CD4-positive, alpha-beta T cell treated with Interleukin-6 for 4 hours (primary cell): ENCODE measurements around the gene PPP1R1C.
"Not testable (repeated sequence)": the region's sequence is repeated elsewhere in the genome, so short reads cannot be mapped to it uniquely, and the experiment has no call there.

Experiments used
- DNase-seq: peaks from one replicate; pipeline ENCODE4 v3.0.0-alpha.2; 2020; ENCODE audit warnings: mixed read lengths

Gene PPP1R1C

GRCh38 chr2:181985632-181986205 lies at the start of gene PPP1R1C:
Gene PPP1R1C (plus strand): TSS chr2:181985853. CDS start chr2:181986111, 258 bp downstream.
- no peak for DNase-seq

DNA sequence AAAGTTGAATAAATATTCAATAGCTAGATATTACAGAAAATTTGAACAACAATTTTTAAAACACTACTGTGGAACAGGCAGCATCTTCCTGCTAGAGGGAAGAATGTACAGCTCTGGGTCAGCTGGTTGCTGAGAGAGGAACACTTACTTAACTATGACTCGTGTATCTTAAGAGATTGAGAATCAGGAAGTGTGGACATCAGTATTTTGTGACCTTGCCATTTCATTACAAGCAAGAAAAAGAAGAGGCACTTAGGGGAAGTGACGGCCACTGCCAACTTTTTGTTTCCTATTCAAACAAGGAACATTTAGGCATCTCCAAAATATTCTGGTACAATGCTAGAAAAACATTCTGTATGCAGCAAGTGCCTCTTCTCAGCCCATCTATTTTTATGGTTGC lies 48.2 kb upstream of the PPP1R1C start:
- no peak for DNase-seq

GRCh38 chr2:181943411-181944124 lies 42.1 kb upstream of the PPP1R1C start:
- DNase-seq, result no peak

DNA sequence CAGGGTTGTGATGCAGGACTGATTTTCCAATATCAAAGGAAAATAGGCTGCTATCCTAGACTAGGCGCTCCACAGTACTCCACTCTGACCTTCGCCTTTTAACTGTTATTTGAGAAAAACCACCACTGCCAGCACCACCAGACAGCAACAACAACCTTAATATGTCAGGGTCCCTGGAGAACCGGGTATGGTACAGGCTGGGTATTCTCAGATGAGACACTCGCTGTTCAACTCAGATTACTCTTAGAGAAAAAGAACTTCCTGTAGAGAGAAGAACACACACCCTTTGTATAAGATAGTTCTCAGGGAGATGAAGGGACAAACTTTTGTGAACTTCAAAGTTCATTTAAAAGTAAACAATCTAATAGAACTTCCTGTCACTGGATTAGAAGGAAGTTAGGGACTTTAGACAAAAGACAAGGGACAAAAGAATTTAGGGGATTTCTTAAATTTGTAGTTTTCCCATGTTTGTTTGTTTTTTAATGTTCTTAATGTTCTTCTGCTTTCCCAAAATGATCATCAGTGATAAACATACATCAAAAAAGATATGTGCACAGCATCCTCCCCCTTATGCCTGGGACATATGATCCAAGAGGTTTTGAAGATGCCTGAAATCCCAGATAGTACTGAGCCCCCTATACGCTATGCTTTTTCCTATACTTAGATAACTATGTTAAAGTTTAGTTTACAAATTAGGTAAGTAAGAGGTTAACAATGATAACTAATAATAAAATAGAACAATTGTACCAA lies 41.3 kb upstream of the PPP1R1C start:
- no peak for DNase-seq

- DNase-seq, result no peak
Measured at GRCh38 chr2:181944914-181945291, 40.8 kb upstream of the PPP1R1C start.

DNA sequence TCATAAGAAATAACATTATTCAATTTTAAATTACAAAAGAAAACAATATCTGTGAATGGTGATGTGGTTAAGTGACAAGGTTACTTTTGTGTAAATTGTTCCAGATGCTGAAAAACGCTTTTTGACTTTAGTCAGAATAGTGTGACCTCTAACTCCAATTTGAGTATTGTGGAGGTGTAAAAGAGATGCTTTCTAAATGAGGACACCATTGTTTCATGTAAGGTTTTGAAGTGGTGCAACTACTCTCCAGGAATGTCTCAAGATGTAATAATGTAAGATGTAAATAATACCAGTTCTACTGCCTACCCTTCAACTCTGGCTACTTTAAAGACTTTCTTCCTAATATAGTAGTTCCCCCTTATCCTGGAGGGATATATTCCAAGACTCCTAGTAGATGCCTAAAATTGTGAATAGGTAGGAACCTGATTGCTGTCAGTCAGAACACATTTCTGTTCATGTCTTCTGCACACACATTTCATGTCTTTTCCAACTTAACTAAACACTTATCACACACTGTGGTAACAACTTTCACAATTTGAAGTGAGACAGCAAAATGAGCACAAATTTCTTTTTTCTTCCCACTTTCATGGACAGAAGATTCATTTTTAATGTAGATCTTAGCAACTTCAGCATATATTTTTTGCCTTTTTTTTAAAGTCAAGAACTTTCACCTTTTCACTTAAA lies 39.1 kb upstream of the PPP1R1C start:
- no peak for DNase-seq

GRCh38 chr2:181947273-181947672 lies 38.4 kb upstream of the PPP1R1C start:
- DNase-seq, result no peak

- DNase-seq, result no peak
Measured at GRCh38 chr2:181948227-181948626, 37.4 kb upstream of the PPP1R1C start.

- DNase-seq, result no peak
Measured at GRCh38 chr2:181949047-181949446, 36.6 kb upstream of the PPP1R1C start.

DNA sequence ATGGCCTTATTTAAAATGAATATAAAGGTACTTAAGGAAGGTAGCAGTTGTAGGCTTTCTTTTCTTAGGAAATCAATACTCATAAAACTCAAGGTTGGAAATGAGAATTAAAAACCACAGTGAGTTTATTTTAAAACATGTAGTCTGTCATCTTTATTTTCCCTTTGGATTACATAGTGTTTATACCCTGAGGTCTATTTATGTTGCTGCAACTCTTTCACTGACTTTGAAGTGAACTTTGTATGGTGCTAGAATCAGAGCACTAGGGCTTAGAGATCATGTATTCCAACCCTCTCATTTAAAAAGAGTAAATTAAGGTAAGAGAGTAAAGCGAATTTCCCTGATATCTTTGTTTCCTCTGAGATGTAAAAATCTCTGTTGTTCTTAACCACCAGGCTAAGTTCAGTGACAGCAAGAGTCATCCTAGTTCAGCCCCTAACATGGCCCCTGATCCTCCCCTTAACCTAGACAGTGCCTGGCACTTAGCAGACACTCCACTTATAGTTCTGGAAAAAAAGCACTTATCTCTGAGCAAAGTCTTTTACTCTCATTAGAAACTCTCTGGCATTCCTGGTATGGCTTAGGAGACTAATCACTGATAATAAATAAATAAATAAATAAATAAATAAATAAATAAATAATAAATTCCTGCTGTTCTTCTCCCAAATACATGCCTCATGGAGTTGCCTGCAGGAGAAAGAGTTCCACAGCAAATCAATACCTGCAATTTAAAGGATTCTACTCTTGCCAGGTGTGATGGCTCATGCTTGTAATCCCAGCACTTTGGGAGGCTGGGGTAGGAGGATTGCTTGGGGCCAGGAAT lies 33.0 kb upstream of the PPP1R1C start:
- no peak for DNase-seq

DNA sequence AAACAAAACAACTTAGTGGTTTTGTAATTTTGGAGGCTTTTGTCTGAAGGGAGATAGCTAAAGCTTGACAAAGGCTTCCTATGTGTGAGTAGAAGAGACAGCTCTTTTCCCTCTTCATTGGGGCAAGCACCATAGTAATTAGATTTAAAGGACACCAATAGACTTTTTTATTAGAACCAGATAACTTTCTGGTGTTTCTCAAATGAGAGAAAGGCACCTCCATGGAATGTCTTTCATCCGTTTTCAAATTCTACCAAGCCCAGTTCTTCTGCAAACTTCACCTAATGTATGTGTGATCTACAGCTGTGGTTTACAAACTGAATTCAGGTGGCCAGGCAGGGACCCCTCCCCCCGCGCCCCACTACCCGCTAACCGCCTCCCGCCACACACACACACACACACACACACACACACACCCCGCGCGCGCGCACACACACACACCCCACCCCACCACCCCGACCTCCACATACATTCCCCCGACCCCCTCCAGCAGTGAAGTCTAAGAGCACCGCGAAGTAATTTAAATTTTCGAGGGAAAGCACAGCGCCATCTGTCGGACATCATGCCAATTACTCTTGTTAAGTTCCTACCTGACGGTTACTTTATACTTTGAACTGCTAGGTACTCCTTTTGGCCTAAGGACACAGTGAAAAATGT lies 31.6 kb upstream of the PPP1R1C start:
- peak; percentile 65 for DNase-seq

DNA sequence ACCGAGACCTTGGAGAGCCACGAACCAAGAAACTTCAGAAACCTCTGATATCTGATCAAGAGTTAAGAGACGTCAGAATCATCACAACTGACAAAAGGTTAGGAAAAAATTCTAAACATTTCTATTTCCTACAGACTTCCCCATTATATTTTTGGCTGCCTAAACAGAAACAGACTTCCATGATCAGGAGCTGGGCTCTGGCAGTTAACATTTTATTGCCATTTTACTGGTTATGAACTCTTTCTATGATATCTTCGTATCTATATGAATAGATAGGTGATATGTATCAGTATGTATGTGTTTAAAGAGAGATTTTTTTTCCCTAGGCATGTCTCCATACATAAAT lies 31.1 kb upstream of the PPP1R1C start:
- no peak for DNase-seq

GRCh38 chr2:181955010-181955409 lies 30.6 kb upstream of the PPP1R1C start:
- DNase-seq, result no peak

- DNase-seq, result not testable (repeated sequence)
Measured at GRCh38 chr2:181955866-181956265, 29.8 kb upstream of the PPP1R1C start.

- no peak for DNase-seq
Measured at GRCh38 chr2:181957668-181958067, 28.0 kb upstream of the PPP1R1C start.

DNA sequence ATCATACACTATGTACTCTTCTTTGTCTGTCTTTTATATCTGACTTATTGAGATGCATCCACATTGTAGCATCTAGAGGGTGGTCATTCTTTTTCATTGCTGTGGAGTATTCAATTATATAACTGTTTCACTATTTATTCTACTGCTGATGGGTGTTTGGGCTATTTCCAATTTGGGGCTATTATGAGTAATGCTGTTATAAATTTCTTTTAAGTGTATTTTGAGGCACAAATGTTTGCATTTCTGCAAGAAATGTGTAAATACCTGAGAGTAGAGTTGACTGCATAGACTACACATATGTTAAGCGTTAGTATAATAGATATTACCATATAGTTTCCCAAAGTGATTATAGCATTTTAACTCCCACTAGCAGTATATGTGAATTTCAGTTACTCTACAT lies 26.9 kb upstream of the PPP1R1C start:
- no peak for DNase-seq

DNA sequence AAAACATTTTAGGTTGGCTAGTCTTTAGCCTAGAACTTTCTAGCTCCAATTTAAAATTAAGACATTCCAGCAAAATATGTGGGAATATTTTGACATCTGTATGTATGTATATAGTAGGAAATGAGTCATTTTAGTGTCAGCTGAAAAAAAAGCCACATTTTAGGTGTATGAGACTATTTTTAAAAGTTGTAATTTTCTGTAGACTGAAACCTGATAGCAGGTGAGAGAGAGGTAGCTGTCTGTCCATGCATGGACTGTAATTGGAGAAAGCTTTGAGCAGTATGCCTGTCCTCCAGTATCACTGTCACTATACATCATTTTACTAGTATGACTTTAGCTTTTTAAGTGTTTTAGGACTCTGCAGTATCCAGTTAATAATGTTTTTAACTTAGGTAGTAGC lies 26.1 kb upstream of the PPP1R1C start:
- no peak for DNase-seq

DNA sequence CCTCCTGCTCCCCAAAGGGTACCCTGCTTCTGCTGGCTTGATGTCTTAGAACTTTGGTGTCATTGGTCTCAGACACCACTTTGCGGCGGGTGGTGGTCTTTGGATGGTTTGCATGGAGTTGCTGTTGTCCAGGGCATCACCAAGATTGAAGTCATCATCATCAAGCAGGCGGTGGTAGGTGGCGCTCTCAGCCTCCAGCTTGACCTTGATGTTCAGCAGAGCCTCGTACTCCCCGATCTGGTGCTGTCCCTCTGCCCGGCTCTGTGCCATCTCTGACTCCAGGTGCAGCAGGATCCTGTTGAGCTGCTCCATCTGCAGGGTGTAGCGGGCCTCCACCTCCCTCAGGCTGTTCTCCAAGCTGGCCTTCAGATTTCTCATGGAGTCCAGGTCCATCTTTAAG lies 24.5 kb upstream of the PPP1R1C start:
- DNase-seq, result not testable (repeated sequence)

DNA sequence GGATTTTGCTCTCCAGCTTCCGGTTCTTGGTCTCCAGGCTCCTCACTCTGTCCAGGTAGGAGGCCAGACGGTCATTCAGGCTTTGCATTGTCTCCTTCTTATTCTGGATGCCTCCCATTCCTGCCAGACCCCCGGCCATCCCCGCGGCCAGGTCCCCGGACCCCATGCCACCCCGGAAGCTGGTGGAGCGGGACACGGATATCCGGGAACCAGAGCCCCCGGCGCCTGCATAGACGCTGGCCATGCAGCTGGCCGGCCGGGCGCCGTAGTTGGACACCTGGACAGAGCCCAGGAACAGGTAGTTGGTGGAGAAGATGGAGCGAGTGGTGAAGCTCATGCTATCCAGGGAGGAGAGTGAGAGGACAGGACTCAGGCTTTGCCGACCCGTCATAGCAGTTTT lies 23.5 kb upstream of the PPP1R1C start:
- DNase-seq, result no peak

- no peak for DNase-seq
Measured at GRCh38 chr2:181970160-181970794, 15.4 kb upstream of the PPP1R1C start.

- no peak for DNase-seq
Measured at GRCh38 chr2:181971032-181971431, 14.6 kb upstream of the PPP1R1C start.
